ENCODE measurements around the gene RMND5B. TPM values are rescaled to one million over a fixed set of nuclear protein-coding genes. Genes with fewer than 3 reads are reported as not detected.

Gene RMND5B
- total and polyA plus RNA-seq, 10 of the 15 experiments (the other 5 are each of a cell fraction or from before 2014, with no cell fraction given), result 1.6 to 50.7 (median 30.9) TPM

DNA sequence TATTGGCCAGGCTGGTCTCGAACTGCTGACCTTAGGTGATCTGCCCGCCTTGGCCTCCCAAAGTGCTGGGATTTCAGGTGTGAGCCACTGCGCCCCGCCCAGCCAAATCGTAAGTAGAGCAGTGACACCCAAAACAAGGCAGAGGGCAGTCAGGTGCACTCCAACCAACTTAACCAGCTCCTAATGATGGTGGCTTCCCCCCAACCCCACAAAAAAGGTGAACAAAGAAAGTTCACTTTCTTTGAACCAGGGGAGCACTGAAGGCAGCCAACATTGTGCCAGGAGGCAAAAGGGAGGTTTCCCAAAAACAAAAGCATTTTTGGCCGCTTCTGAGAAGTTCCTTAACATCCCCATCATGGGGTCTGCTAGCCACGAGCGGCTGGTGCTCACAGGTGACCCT lies 46.8 kb downstream of the RMND5B start (continued):
- TF ChIP-seq SPI1 (IDR thresholded peaks at IDR 0.05; ENCODE audit: borderline replicate concordance, insufficient read depth, low read depth, low read length) (no peak), SRF (IDR thresholded peaks at IDR 0.05; ENCODE audit: low read depth in 2 of 2, low read length in 2 of 2) (no peak), POLR2A (IDR thresholded peaks at IDR 0.05; ENCODE audit: low read depth, low read length) (no peak), HDAC6 (IDR thresholded peaks at IDR 0.05; ENCODE audit: unreplicated experiment) (no peak), FOXM1 (IDR thresholded peaks at IDR 0.05; ENCODE audit: low read depth, low read length) (no peak), EZH2 (IDR thresholded peaks at IDR 0.05; ENCODE audit: borderline replicate concordance, control insufficient read depth, low read depth, low read length) (no peak)
- TF ChIP-seq, protein P1, sequence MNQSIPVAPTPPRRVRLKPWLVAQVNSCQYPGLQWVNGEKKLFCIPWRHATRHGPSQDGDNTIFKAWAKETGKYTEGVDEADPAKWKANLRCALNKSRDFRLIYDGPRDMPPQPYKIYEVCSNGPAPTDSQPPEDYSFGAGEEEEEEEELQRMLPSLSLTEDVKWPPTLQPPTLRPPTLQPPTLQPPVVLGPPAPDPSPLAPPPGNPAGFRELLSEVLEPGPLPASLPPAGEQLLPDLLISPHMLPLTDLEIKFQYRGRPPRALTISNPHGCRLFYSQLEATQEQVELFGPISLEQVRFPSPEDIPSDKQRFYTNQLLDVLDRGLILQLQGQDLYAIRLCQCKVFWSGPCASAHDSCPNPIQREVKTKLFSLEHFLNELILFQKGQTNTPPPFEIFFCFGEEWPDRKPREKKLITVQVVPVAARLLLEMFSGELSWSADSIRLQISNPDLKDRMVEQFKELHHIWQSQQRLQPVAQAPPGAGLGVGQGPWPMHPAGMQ (IDR thresholded peaks at IDR 0.05; ENCODE audit: borderline replicate concordance), result no peak

DNA sequence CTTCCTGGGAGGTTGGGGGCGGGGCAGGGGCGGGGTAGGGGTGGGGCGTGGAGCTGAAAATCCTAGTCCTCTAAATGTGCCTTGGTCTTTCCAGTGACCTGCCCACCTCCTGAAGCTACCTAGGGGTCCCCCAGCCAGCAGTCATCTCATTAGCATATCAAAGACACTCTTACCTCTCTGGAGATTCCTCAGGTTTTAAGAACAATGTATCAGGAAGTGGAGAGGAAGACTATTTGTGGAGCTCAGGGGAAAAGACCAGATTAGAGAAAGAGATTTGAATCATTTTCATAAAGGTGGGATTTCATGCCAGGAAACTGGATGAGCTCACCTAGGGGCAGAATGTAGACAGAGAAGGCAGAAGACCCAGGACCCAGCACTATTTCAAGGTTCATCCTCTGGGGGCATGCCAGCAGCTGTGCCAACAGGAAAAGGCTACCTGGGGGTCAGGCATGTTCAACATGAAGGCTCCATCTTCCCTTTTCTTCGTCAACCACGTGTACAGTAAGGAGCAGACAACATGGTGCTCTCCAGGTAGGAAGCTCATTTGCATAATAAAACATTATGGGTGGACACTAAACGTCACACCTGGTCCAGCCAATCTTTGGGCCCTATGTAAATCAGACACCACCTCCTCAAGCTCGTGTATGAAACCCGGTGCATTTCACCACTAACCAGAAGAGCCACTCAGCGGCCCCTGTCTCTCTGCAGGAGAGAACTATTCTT lies 49.5 kb downstream of the RMND5B start:
- no peak for ATAC-seq
- Histone ChIP-seq H3K79me2 (ENCODE audit: control insufficient read depth, insufficient read depth, low read length) (no peaks in the 10 kb centered on the region), H2AFZ (ENCODE audit: control insufficient read depth, low read depth, low read length) (no peak overlapping the region), H3K4me2 (ENCODE audit: control insufficient read depth, insufficient read depth) (no peak overlapping the region), H3K27ac (ENCODE audit: control insufficient read depth, insufficient read depth) (no peak overlapping the region), H3K27me3 (replicated peaks in 1 of 2; ENCODE audit: control insufficient read depth in 2 of 2, insufficient read depth in 2 of 2, low read length in 1 of 2) (no peaks in the 10 kb centered on the region; a peak in 1 of 4 replicates), H3K4me3 (no peak overlapping the region), H3K9ac (ENCODE audit: control insufficient read depth, insufficient read depth, low read length) (no peak overlapping the region), H3K9me3 (replicated peaks; ENCODE audit: control insufficient read depth, insufficient read depth, low read length) (no peaks in the 10 kb centered on the region), H4K20me1 (ENCODE audit: control insufficient read depth, insufficient read depth) (no peaks in the 10 kb centered on the region), H3K4me1 (ENCODE audit: control insufficient read depth, insufficient read depth, low read length) (no peaks in the 10 kb centered on the region), H3K36me3 (ENCODE audit: control insufficient read depth in 2 of 2, insufficient read depth in 2 of 2, low read length in 1 of 2) (no peaks in the 10 kb centered on the region)
- RAD21 ChIA-PET (ENCODE audit: unreplicated experiment), result no interaction called here
- 51% methylated on average over 8 of the region's 9 CpGs for WGBS (ENCODE audit: insufficient coverage, insufficient replicate concordance, low lambda C conversion rate, missing lambda C conversion rate)
- no peak for FAIRE-seq
- CTCF ChIA-PET, result interaction anchor here (0.8 to 0.9 kb wide), 2 partner anchors 13 to 119 kb away, joined by 3 to 4 read pairs; no protein-coding TSS in a partner anchor
- in situ Hi-C loops (cut with MboI), result no loop called here
- no TSS peak for BruUV-seq (replicated peaks)
- TF ChIP-seq RFX5 (IDR thresholded peaks at IDR 0.05; ENCODE audit: low read depth, low read length) (no peak), ZSCAN29 (IDR thresholded peaks at IDR 0.05) (no peak), BHLHE40 (IDR thresholded peaks at IDR 0.05; ENCODE audit: borderline replicate concordance in 1 of 2, low read depth in 2 of 2, low read length in 1 of 2) (no peak)
- POLR2A ChIA-PET, result no interaction called here
- intact Hi-C loops (cut with micrococcal nuclease; ENCODE audit: unreplicated experiment), result no loop called here
- DNase-seq (ENCODE audit: low read depth, low spot score), result no peak
- SMC1A ChIA-PET (ENCODE audit: uncharacterized antibody, unreplicated experiment), result no interaction called here

Measured in GM12878 (cell line).